MG63 (cell line): Measurements from ENCODE around the gene STX2. TPM values are rescaled to one million over a fixed set of nuclear protein-coding genes. Genes with fewer than 3 reads are reported as not detected.
"Not testable (repeated sequence)": the region's sequence is repeated elsewhere in the genome, so short reads cannot be mapped to it uniquely, and the experiment has no call there.

Experiments
- DNase-seq: peaks from one replicate; pipeline ENCODE4 v3.0.0-alpha.2; 2020
- H3K27me3 ChIP-seq: fragments of 250-450 bp; sonication (Bioruptor Pico); 2 replicates; pipeline ENCODE4 v1.5.1; 2020; ENCODE audit warnings: mild to moderate bottlenecking, moderate library complexity
- H3K36me3 ChIP-seq: fragments of 250-450 bp; sonication (Bioruptor Pico); 2 replicates; pipeline ENCODE4 v1.5.1; 2020; ENCODE audit warnings: mild to moderate bottlenecking, moderate library complexity
- H3K4me3 ChIP-seq: fragments of 250-450 bp; sonication (Bioruptor Pico); 2 replicates; pipeline ENCODE4 v1.5.1; 2020; ENCODE audit warnings: mild to moderate bottlenecking, moderate library complexity
- H3K9me3 ChIP-seq: fragments of 250-450 bp; sonication (Bioruptor Pico); 2 replicates; pipeline ENCODE4 v1.5.1; 2020; ENCODE audit warnings: mild to moderate bottlenecking, moderate library complexity
- total RNA-seq: library from RNA; depleted of rRNA; stranded (reverse); fragments of >200 nt; shearing (Covaris generic); gene quantifications from 2 replicates; pipeline ENCODE4 v1.2.3, GENCODE V29; 2014; ENCODE audit warnings: low replicate concordance

Gene STX2
- total RNA-seq, 1 experiment from 2014 or later, result 23.6 TPM

DNA sequence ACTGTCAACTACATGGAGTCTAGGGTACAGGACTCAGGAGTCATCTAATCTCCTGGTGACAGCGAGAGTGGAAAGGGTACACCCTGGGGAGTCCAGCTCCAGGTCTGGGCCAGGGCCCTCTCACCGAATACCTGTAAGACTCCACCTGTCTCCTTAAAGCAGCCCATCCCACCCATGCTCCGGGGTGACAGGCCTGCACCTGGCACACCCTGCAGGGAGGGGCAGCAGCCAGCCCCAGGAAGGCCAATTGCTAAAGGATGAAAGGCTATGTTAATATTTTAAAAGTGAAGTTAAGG lies 45.5 kb downstream of the STX2 start:
- no peak overlapping the region for H3K4me3 ChIP-seq
- no peaks in the 10 kb centered on the region for H3K9me3 ChIP-seq
- no peaks in the 10 kb centered on the region for H3K27me3 ChIP-seq
- peaks cover 20% of the 10 kb centered on the region for H3K36me3 ChIP-seq
- DNase-seq, result no peak

DNA sequence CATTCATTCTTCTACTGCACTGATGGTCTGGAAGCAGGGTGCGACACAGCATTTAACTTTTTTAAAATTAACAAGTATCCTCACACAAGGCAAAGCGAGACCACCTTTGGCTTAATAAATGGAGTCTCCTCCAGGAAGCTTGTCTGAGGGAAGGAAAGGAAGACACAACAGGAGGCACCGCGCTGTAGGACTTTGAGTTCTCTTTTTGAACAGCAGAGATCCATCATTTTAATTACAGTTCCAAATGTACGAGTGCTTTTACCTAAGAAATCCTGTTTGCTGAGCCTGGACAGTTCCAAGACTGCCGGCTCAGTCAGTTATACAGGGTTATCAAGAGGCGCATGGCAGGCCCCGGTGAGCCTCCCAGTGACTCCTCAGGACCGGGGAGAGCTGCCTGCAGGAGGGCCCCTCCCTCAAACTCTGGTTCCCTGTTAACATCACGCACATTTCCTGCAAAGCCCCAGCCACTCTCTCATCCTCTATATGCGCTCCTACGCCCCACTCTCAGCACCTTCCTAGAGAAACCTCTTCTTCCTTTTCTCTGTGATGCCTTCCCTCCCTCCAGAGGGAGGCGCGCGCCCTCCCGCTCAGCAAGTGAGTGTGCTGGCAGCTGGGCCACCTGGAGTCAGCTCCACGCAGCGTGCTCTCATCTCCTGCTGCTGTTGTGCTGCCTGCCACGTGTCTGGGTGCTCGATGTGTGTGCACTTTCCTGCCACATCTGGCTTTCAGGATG lies 46.1 kb downstream of the STX2 start:
- Histone ChIP-seq H3K9me3 (no peaks in the 10 kb centered on the region), H3K36me3 (peaks cover 15% of the 10 kb centered on the region), H3K27me3 (no peaks in the 10 kb centered on the region), H3K4me3 (no peak overlapping the region)
- DNase-seq, result no peak

DNA sequence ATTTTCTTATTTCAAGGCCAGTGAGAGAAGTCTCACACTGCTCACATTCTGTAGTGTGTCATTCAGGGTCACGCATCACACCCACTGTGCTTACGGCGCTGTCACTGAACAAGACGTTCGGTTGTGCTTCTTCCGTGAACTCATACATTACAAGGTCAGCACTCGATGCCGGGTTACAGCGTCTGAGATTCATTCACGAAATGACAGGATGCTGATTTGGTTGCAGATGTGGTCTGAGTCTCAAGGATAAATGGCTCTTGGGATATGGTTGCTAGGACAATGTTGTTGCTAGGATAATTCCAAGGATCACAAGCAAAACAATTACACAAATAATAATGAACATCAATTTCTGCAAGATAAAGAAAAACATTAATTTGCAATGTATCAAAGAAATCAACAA lies 47.4 kb downstream of the STX2 start:
- H3K36me3 ChIP-seq, result peaks cover 8% of the 10 kb centered on the region
- no peak for DNase-seq
- H3K27me3 ChIP-seq, result no peaks in the 10 kb centered on the region
- no peaks in the 10 kb centered on the region for H3K9me3 ChIP-seq
- H3K4me3 ChIP-seq, result no peak overlapping the region

DNA sequence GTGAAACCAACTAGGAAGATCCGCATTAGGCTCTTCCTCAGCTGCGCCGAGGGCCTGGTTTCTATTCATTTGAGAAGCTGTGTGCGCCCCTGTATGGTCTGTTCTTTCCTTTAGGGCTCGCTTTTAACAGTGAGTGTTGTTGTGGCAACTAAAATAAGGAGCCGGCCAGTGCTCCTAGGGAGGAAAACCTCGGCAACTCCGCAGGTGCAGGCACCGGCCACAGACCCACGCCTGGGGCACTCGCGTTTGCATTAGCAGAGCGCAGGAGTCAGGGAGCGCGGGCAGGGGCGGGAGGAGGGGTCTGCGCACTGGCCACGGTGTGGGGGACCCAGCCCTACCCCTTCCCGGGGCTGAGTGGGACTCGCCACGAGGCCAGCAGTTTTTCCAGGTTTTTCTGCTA lies 50.5 kb downstream of the STX2 start:
- no peaks in the 10 kb centered on the region for H3K9me3 ChIP-seq

DNA sequence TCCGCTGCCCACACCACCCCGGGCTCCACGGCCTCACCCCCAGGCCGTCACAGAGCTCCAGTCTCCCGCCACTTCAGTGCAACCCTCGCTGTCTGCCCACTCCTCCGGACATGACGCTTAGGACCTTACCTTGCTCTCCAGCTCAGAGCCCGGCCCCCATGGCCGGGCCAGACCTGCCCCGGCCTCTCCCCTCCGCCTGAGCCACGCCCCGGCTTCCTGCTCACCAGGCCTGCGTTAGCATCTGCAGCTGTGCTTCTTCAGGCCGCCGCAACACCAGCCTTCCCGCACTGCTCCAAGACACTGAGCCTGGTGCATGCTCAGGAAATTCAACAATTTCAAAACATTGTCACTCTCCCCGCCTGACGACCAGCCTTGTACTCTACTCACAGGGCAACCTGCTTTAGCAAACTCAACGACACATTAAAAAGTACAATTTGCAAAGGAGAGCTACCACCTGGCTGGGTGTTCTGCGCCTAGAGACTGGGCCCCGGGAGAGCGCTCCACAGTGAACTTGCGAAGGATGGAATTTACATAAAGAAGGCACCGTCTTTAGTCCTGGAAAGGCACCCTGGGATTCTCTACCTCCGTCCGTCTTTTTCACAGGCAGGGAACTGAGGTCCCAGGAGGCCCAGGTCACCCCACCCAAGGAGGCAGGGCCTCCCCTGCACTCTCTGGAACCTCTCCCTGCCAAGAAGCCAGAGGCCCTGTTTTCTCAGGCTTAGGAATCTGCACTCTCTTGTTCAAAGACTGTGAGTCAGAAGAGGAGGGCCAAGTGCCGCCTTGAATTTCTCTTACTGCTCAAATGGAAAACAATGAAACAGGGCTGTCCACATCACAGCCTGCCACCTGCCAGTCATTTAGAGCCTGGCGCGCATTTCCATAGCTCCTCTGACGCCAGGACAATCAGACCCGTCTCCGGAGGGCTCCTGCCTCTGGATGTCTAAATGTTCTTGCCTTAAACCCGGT lies 51.3 kb downstream of the STX2 start:
- Histone ChIP-seq H3K4me3 (no peak overlapping the region), H3K36me3 (peaks cover 3% of the 10 kb centered on the region; the same call in 1 of the 2 replicates), H3K9me3 (no peaks in the 10 kb centered on the region), H3K27me3 (no peaks in the 10 kb centered on the region)
- no peak for DNase-seq

More for the DNA sequence above, 50.5 kb downstream of the STX2 start:
- DNase-seq, result no peak
- H3K4me3 ChIP-seq, result no peak overlapping the region
- H3K36me3 ChIP-seq, result peaks cover 3% of the 10 kb centered on the region; the same call in 1 of the 2 replicates
- no peaks in the 10 kb centered on the region for H3K27me3 ChIP-seq

DNA sequence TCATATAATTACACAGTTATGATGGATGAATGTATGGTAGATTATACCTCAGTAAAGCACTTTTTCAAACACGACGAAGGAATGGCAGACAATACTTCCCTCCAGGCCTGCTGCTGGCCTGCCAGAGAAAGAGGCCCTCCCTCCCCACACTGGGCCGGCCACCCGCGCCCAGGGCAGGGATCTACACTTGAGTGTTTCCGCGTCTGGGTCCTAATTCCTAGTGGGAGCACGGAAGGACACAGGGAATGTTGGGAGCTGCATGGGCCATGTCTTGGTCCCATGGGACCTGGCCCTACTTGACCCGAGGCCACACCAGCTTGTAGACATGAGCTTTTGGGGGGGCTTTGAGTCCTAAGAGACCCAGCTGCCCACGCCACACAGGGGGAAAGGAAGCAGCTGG lies 52.0 kb downstream of the STX2 start:
- H3K36me3 ChIP-seq, result peaks cover 3% of the 10 kb centered on the region; the same call in 1 of the 2 replicates
- no peak overlapping the region for H3K4me3 ChIP-seq
- no peak for DNase-seq
- H3K27me3 ChIP-seq, result no peaks in the 10 kb centered on the region
- no peaks in the 10 kb centered on the region for H3K9me3 ChIP-seq

DNA sequence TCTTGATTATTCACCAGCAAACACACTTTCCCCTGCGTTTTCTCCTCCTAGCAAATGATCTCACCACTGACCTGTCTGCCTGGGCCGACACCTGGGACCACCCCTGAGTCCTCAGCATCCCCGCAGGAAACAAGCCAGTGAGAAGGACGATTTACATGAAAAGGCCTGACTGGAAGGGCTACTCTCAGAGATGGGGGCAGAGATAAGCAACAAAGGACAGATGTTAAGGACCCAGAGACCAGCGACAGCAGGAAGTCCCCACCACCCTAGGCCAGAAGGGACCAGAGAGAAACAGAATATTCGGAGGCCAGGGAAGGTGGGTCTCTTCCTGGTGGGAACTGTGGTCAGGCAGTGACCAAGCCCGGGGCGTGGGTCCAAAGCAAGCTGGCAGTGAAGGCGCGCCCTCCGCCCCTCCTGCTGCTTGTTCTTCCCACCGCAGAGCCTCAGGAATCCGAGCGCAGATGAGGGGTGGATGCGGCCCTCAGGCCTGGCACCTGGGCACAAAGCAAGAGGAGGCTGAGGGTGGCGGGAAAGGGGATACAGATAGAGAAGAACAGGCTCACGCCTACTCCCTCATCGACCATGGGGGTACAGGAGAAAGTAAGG lies 55.8 kb downstream of the STX2 start:
- Histone ChIP-seq H3K27me3 (no peaks in the 10 kb centered on the region), H3K9me3 (no peaks in the 10 kb centered on the region), H3K36me3 (peaks cover 3% of the 10 kb centered on the region; the same call in 1 of the 2 replicates), H3K4me3 (no peak overlapping the region)
- no peak for DNase-seq

DNA sequence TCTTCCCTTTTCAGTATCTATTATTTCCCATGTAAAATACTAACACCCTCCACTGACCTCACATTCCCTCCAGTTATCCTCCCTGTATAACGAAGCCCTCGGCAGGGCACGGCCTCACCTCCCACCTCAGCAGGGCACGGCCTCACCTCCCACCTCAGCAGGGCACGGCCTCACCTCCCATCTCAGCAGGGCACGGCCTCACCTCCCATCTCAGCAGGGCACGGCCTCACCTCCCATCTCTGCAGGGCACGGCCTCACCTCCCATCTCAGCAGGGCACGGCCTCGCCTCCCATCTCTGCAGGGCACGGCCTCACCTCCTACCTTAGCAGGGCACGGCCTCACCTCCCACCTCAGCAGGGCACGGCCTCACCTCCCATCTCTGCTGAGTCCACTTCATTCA lies 56.8 kb downstream of the STX2 start:
- not testable (repeated sequence) for DNase-seq, H3K36me3 ChIP-seq, H3K27me3 ChIP-seq, H3K4me3 ChIP-seq, H3K9me3 ChIP-seq

DNA sequence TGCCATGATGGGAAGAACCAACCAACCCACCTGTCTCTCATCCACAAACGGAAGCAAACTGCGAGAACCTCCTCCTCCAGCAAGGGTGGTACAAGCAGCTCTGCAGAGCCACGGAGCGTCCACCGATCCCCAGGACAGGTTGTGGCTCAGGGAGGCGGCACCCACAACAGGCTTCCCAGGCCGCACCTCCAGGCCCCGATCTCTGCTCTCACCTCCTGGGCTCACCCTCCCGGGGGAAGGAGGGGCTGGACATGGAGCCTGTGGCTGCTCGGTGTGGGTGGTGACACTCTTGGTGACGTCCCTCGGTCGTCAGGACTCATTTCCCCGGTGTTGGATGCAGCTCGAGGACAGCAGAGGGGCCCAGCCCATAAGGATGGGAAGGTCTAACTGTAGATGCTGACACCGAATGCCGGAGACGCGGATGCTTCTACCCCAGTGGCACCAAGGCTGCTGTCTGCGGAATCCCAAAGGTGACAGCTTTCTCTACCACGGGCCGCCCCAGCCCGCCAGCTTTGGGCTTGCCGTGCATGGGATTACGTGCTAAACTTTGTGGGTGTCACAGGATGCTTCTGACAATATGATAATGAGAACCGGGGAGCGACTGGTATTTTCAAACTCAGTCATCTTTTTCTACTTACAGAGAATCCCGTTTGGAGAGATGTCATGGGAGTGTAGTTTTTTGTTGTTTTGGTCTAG lies 58.0 kb downstream of the STX2 start:
- no peaks in the 10 kb centered on the region for H3K9me3 ChIP-seq
- DNase-seq, result no peak
- H3K36me3 ChIP-seq, result peaks cover 3% of the 10 kb centered on the region; the same call in 1 of the 2 replicates
- no peak overlapping the region for H3K4me3 ChIP-seq
- no peaks in the 10 kb centered on the region for H3K27me3 ChIP-seq

DNA sequence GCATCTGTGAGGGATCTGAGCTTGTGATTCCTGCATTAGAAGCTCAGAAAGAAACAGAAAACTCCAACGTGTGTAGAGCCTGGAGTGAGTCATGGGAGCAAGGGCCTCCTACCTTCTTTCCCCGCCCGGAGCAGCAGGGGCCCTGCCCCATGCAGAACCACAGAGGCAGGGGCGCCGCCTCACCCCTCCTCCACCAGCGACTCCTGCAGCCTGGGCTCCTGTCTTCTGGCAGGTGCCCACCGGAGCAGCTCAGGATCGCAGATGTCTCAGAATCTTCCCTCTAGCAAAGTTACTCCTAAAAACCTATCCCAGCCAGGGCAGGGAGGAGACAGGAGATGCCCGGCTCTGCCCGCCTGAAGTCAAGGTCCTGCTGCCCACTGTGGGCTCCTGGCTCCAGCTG lies 58.7 kb downstream of the STX2 start:
- H3K4me3 ChIP-seq, result no peak overlapping the region
- no peak for DNase-seq
- peaks cover under 1% of the 10 kb centered on the region; the same call in 1 of the 2 replicates for H3K36me3 ChIP-seq

DNA sequence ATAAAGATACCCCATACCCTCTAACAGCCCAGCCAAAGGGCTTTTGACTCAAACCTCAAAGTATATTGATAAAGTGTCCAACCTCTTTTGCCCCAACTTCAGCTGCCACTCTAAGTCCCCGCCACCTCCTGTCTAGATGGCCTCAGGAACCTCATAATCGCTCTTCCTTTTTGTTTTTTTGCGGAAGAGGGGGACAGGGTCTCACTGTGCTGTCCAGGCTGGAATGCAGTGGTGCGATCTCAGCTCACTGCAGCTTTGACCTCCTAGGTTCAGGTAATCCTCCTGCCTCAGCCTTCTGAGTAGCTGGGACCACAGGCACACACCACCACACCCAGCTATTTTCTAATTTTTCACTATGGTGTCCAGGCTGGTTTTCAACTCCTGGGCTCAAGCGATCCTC lies 60.3 kb downstream of the STX2 start:
- no peaks in the 10 kb centered on the region for H3K27me3 ChIP-seq
- no peak for DNase-seq
- H3K9me3 ChIP-seq, result no peaks in the 10 kb centered on the region
- no peak overlapping the region for H3K4me3 ChIP-seq
- no peaks in the 10 kb centered on the region for H3K36me3 ChIP-seq

More for the DNA sequence above, 58.7 kb downstream of the STX2 start:
- Histone ChIP-seq H3K27me3 (no peaks in the 10 kb centered on the region), H3K9me3 (no peaks in the 10 kb centered on the region)

DNA sequence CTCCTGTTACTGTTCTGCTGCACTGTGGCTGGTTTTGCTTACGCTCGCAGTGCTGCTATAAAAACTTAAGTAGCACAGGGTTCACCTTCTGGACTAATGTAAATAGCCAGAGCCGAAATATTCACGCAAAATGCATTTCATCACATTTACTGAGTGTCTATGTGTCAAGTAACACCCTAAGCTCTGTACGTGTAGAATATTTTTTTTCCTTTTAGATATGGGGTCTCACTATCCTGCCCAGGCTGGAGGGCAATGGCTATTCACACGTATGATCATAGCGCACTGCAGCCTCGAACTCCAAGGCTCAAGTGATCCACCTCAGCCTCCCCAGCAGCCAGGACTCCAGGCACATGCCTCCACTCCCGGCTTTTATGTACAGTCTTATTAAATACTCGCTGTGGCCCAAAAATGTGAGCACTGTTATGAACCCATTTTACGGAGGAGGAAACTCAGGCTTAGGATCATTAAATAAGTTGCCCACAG lies 62.2 kb downstream of the STX2 start:
- H3K4me3 ChIP-seq, result peak overlapping the region; percentile 23
- H3K27me3 ChIP-seq, result no peaks in the 10 kb centered on the region
- H3K36me3 ChIP-seq, result no peaks in the 10 kb centered on the region
- DNase-seq, result no peak
- no peaks in the 10 kb centered on the region for H3K9me3 ChIP-seq

DNA sequence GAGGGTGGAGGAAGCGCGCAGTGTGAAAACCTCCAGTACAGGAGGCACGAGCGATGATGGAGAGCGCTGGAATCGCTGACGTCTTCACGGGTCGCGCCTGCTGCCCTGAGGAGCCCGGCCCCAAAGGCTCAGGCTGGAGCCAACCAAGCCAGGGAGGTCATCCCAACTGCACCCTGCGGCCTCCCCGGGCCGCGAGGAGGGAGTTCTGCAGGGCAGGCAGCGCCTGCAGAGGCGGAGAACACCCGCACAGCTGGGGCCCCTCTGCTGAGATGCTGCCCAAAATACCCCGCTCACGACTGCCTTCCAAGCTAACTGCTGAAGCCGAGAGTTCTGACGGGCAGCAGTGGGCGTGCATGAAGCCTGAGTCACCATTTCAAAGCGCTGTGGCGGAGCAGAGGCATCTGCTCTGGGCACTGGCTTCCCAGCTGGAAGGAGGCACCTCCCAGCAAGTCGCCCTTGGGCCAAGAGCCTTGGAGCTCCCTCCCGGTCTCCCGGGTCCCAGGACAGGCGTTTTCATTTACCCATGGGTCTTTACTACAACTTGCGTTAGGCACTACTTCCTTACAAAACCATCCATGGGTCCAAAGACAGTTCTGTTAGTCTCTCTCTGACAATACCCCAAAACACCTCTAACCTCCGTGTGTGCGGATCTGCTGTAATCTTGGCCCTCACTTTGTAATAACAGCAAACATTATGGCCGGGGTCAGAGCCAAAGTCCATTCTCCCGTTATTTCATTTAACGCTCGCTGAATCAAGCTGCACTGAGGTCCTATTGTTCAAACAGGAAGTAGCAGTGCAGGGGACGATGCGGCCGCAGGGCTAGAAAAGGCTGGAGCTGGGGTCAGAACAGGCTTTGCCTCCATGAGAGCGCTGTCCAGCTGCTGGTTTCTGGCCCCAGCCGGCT lies 62.8 kb downstream of the STX2 start:
- Histone ChIP-seq H3K4me3 (peak overlapping the region; percentile 23), H3K27me3 (no peaks in the 10 kb centered on the region), H3K36me3 (no peaks in the 10 kb centered on the region), H3K9me3 (no peaks in the 10 kb centered on the region)
- DNase-seq, result peak; percentile 87

DNA sequence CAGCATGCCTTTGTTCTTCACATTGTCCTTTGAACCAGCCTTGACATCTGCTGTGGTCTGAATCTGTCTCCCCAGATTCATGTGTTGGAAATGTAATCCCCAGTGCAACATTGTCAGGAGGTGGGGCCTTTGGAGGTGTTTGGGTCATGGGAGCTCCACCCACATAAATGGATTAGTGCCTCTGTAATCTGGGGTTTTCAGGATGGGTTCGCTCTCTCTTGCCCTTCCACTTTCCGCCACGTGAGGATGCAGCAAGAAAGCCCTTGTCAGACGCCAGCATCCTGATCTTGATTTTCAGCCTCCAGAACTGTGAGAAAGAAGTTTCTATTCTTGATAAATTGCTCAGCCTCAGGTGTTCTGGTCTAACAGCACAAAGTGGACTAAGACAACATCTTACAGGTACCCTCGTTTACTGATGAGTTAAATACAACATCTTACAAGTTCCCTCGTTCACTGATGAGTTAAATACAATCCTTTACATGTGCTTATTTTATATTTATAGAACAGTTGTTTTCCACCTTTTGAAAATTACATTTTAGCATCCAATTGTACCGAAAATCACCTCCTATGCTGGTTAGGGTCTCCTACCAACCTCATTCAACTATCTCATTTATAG lies 68.5 kb downstream of the STX2 start:
- H3K36me3 ChIP-seq, result no peaks in the 10 kb centered on the region
- no peak overlapping the region for H3K4me3 ChIP-seq
- DNase-seq, result no peak
- H3K27me3 ChIP-seq, result no peaks in the 10 kb centered on the region
- no peaks in the 10 kb centered on the region for H3K9me3 ChIP-seq

DNA sequence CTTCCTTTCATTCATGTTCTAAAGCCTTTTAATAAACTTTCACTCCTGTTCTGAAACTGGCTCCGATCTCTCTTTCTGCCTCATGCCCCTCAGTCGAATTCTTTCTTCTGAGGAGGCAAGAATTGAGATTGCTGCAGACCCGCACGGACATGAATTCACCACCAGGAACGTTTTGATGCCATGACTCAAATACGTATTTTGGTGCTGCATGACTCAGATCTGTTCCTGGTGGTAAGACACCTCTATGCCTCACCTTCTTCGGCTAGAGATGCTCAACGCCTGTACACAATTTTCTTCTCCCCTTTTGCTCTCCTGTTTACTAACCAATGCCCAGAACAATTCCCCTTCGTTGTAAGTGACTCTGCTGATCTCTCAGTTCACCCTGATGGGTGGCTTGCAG lies 70.9 kb downstream of the STX2 start:
- no peak overlapping the region for H3K4me3 ChIP-seq
- H3K27me3 ChIP-seq, result no peaks in the 10 kb centered on the region
- DNase-seq, result no peak
- H3K36me3 ChIP-seq, result no peaks in the 10 kb centered on the region
- H3K9me3 ChIP-seq, result peaks cover 4% of the 10 kb centered on the region; the same call in 1 of the 2 replicates
